GM18507 (cell line): ENCODE data around the gene SART3.

Source experiments
- DNase-seq: peaks from one replicate; pipeline ENCODE4 v3.0.0; 2011; ENCODE audit warnings: low read depth; ENCODE audit not compliant: insufficient read length; ENCODE audit errors: extremely low spot score
- FAIRE-seq: peaks from 2 replicates; lab custom pipeline; 2011; peaks lifted over from hg19 to GRCh38; lab: Jason Lieb, UNC

Gene SART3

DNA sequence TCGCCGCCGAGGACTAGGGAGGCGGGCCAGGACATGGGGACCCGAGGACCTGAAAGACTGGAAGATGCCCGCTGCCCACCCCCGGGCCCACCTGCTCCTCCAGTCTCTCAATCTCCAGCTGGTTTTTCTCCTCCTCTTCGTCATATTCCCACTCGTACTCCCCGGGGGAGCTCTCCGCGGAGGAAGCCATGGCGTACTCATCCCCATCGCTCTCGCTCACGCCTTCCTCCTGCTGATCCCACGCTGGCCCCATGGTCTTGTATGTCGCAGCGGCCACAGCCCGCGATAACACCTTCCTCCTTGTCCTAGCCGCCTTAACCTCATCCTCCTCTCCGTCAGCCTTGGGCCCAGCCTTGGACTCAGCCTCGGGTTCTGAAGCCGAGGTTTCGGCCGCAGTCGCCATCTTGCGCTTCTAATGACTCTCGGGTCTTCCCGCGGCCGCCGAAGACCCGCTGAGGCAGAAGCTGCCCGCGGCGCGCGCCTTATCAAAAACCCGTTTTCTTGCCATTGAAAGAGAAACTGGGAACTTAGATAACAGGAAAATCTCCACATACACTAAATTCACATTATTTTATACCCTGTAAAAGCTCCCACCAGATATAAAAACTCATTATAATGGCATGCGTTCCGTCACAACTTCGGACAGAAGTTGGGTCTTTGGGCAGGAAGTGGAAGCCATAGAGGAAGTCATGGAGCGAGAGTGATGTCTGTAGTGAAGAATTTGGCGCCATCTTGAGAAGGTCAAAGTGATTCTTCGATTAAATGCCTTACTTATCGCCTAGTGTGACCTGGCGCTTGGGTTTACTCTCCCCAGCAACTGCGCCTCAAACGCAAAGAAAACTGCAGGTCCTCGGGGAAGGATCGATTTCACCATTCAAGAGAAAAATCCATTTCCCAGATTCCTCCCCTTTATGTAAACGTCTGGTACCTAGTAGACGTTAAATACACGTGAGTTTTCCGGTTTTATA lies at the start of gene SART3:
Gene SART3, minus strand, starts transcription at position 422 of the 968 bp plus-strand sequence. Its CDS starts 19 bp downstream, at position 403.
- peak; percentile 84 for FAIRE-seq
- DNase-seq, result peak; percentile 66

DNA sequence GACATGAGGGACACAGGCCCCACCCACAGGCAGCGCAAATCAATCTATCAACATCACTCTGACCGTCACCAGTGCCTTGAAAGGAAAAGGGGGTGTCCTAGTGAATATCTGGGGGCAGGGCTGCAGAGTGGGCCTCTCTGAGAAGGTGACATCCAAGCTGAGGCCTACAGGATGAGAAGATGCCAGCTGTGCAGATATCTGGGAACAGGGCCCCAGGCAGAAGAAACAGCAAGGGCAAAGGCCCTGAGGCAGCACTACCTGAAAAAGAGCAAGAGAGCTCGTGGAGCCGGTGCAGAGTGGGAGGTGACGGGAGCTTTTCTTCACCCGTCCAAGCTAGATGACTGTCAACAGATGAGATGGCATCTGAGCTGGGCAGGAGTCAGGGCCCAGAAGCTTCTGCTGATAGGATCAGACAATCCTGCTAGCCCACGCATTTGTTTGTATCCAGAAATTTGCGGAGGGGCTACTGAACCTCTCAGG lies 49.4 kb upstream of the SART3 start:
- DNase-seq, result no peak
- no peak for FAIRE-seq

GRCh38 chr12:108609537-108610335 lies 48.8 kb upstream of the SART3 start:
- DNase-seq, result no peak
- peak; percentile 12 for FAIRE-seq

- FAIRE-seq, result no peak
- no peak for DNase-seq
These were observed 47.6 kb upstream of the SART3 start for GRCh38 chr12:108608616-108609015.

DNA sequence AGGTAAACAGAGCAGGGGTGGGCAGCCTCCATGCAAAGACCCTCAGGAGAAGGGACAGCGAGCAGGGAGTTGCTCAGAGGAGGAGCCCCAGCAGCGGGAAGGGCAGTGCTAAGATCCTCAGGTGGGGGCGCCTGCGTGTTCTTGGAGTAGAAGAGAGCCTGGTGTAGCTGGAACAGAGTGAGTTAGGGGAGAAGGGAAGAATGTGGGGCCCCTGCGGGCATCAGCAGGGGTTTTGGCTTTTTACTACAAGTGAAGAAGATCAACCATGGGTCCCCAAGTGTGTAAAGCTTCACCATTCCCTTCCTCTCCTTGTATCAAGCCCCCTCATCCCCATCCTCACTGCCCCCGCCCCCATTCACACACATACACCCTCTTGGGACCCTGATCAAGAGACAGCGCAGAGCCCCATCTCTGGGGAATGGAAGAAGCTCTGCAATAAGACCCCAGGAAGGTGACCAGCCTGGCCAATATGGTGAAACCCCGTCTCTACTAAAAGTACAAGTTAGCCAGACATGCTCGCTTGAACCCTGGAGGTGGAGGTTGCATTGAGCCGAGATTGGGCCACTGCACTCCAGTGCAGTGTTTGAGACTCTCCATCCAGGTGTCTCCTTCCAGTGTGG lies 47.1 kb upstream of the SART3 start:
- DNase-seq (no peak), FAIRE-seq (no peak)

GRCh38 chr12:108606492-108606891 lies 45.5 kb upstream of the SART3 start:
- DNase-seq, result no peak
- no peak for FAIRE-seq

- DNase-seq (no peak), FAIRE-seq (no peak)
These were observed 44.9 kb upstream of the SART3 start for GRCh38 chr12:108605690-108606406.

DNA sequence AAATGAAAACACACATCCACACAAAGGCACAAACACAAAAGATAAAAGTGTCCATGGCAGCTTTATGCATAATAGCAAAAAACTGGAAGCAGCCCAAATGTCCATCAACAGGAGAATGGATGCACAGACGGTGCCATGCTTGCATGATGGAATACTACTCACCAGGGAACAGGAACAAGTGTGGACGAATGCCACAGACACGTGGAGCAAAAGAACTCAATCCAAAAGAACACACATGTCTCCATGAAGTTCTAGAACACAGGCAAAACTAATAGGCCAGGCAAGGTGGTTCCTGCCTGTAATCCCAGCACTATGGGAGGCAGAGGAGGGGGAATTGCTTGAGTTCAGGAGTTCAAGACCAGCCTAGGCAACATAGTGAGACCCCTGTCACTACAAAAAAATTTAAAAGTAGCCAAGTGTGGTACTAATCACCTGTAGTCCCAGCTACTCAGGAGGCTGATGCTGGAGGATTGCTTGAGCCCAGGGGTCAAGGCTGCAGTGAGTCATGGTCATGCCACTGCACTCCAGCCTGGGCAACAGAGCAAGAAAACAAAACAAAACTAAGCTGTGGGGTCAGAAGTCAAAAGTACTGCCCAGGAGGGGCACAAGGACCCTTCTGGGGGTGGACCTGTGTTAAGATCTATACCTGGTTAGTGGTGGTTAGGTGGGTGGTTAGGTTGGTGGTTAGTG lies 44.2 kb upstream of the SART3 start:
- FAIRE-seq, result no peak
- DNase-seq, result no peak

GRCh38 chr12:108604208-108604941 lies 43.4 kb upstream of the SART3 start:
- DNase-seq (no peak), FAIRE-seq (no peak)

DNA sequence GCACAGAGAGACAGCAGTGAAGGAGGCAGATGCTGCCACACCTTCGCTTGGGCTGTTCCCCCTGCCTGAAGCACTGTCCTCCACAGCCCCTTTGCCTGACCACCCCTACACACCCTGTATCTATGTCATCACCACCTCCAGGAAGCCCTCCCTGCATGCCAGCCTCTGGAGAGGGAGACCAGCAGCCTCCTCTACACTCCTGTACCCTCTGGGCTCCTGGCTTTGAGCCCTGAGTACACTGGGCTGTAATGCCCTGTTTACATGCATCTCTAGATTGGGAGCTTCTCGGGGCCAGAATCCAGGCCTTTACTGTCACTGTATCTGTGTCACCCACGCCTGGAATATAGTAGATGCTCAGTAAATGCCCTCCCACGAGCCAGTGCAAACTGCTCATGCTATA lies 42.8 kb upstream of the SART3 start:
- FAIRE-seq, result no peak

GRCh38 chr12:108602976-108603704 lies 42.2 kb upstream of the SART3 start:
- FAIRE-seq (no peak), DNase-seq (no peak)

More for the DNA sequence above, 42.8 kb upstream of the SART3 start:
- DNase-seq, result no peak

DNA sequence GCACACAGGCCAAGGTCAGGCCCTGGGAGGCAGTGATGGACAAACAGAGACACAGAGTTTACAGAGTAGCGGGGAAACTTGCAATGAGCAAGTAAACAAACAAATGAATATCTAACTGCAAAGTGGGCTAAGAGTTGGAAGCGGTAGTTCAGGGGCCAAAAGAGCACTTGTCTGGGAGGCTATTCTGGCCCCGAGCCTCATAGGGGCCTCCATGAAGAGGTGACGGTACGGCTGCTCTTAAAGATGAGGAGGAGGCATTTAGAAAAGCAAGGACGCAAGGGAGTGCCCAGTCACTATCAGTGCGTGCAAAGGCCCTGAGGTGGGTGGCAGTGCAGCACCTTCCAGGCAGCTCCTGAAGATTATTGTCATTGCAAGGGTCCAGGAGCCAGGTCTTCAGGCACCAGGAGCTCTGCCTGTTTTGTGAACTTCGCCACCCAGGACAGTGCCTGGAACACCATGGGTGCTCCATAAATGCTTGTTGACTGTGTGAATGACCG lies 41.3 kb upstream of the SART3 start:
- DNase-seq (no peak), FAIRE-seq (no peak)

DNA sequence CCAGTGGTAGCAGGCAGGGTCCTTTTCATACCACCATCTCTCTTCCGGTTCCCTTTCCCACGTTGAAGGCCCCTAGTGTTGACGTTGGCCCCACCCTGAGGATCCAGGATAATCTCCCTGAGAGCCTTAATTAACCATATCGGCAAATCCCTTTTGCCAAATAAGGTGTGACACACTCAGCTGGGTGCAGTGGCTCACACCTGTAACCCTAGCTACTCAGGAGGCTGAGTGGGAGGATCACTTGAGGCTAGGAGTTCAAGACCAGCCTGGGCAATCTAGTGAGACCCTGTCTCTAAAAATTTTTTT lies 39.7 kb upstream of the SART3 start:
- FAIRE-seq (no peak), DNase-seq (no peak)

DNA sequence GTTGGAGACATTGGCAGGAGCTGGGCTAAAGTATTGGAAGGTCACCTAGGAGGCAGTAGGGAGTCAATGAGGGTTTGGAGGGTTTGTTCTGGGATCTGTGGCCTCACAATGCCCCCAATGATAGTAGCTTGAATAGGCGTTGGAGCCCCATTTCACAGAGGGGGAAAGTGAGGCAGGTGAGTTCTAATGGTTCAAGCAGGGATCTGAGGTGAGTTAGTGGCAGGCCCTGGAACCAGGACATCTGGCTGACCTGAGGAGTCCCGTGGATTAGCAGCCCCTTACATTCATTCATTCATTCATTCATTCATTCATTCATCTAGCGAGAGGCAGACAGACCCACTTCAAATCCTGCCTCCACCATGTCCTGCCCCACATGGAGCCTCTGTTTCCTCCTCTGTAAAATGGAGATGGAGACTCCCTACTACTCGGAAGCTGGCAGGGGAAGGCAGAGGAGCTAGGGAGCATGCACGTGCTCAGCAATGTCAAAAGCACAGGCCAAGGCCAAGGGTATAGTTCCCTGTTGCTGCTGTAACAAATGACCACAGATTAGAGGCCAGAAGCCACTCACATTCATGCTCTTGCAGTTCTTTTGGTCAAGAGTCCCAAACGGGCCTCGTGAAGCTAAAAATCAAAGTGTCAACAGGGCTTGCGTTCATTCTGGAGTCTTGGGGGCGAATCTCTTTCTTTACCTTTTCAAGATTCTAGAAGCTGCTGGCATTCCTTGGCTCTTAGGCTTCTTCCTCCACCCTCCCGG lies 39.2 kb upstream of the SART3 start:
- DNase-seq, result no peak
- FAIRE-seq, result no peak

GRCh38 chr12:108599541-108599940 lies 38.6 kb upstream of the SART3 start:
- DNase-seq (no peak), FAIRE-seq (no peak)

- DNase-seq (no peak), FAIRE-seq (no peak)
These were observed 37.7 kb upstream of the SART3 start for GRCh38 chr12:108598553-108599250.
